ENCODE measurements around the gene CACNA2D3. TPM values are rescaled to one million over a fixed set of nuclear protein-coding genes. Genes with fewer than 3 reads are reported as not detected.

CACNA2D3 gene
- total RNA-seq, 1 donor from 2014 or later, result 3.6 TPM

DNA sequence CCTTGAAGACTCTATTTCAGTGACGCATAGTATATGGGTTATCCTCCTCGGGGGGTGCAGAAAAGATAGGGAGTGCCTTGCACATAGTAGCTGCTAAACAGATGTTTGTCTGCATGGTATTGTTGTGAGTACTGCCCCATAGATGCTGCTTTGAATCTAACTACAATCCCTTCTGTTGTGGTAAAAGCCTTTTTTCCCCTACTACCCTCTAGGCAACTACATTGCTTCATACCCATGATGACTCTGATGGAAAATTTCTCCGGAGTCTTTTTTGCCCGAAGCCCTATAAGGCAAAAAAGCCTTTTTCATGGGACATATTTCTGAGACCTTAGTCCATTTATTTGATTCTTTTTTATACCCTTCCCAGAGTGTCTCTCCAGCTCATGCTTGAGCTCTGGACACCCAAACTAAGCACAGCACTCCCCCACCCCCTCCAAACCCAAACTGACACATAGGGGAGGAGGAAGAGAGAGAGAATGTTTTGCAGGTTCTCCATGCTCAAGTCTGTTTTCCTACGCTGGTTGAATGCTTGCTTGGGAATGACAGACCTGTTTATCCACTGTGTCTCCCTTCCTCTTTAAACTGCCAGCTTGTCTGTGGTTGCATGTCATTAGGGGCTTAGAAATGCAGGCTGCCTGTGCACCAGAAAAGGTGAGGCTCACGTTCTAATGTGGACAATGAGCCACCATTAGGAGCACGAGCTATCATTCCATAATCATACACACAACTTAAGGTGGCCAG lies 752.6 kb downstream of the CACNA2D3 start:
- Histone ChIP-seq H3K27ac (no peak overlapping the region), H3K9me3 (no peaks in the 10 kb centered on the region), H3K27me3 (ENCODE audit: low read depth) (no peaks in the 10 kb centered on the region), H3K4me3 (no peak overlapping the region), H3K36me3 (no peaks in the 10 kb centered on the region), H3K4me1 (no peaks in the 10 kb centered on the region)
- no peak for DNase-seq
- ATAC-seq, result no peak
- intact Hi-C loops (cut with DNase I), result no loop called here
- TF ChIP-seq, protein P1, sequence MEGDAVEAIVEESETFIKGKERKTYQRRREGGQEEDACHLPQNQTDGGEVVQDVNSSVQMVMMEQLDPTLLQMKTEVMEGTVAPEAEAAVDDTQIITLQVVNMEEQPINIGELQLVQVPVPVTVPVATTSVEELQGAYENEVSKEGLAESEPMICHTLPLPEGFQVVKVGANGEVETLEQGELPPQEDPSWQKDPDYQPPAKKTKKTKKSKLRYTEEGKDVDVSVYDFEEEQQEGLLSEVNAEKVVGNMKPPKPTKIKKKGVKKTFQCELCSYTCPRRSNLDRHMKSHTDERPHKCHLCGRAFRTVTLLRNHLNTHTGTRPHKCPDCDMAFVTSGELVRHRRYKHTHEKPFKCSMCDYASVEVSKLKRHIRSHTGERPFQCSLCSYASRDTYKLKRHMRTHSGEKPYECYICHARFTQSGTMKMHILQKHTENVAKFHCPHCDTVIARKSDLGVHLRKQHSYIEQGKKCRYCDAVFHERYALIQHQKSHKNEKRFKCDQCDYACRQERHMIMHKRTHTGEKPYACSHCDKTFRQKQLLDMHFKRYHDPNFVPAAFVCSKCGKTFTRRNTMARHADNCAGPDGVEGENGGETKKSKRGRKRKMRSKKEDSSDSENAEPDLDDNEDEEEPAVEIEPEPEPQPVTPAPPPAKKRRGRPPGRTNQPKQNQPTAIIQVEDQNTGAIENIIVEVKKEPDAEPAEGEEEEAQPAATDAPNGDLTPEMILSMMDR (IDR thresholded peaks at IDR 0.05), result no peak

DNA sequence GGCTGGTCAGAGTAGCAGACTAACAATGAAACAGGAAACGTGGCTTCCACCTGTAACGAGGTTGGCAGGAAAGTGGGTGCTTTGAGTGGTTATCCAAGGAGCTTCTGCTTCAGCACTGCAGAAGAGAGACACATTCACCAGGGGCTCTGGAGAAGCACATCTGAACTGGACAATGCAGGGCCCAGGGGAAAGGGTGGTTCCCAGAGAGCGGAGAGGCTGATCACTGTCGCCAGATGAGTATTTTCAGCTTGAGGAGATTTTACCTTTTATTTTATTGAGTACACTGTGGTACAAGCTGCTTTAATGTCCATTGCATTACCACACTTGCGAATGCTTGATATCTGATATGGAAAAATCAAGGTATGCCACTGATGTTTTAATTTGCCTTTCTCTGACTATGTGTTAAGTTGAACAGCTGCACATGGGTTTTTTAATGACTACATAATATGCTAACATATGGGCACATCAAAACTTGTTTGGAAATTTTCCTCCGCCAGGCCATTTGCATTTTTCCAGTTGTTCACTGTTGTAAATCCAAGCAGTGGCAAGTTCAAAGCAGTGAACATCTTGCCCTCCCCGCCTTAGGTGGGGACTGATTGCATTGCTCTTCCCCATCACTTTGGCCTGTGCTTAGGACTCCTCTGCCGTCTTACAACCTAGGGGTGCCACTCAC lies 753.4 kb downstream of the CACNA2D3 start:
- Histone ChIP-seq H3K4me1 (no peaks in the 10 kb centered on the region), H3K9me3 (no peaks in the 10 kb centered on the region), H3K27me3 (ENCODE audit: low read depth) (no peaks in the 10 kb centered on the region), H3K27ac (no peak overlapping the region), H3K4me3 (no peak overlapping the region), H3K36me3 (no peaks in the 10 kb centered on the region)
- no peak for ATAC-seq
- no peak for DNase-seq
- intact Hi-C loops (cut with DNase I), result no loop called here
- TF ChIP-seq, protein P1 (IDR thresholded peaks at IDR 0.05), result no peak

DNA sequence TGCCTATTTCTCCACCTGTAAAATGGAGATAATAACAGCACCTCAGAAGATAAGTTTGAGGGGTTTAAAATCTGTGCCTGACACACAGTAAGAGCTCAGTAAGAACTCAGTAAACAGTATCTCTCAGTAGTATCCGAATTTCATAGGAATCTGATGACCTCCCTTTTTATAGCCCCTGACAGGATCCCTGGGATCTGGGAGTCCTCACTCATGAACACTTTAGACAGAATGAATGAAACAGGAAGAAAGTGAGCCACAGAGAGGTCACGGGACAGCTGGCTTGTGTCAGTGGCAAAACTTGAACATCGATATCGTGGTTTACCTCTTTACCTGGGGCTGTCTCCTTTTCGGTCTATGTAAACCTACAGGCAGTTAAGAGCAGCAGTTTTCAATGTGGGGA lies 754.3 kb downstream of the CACNA2D3 start:
- ATAC-seq (no peak), DNase-seq (no peak)
- intact Hi-C loops (cut with DNase I), result no loop called here
- TF ChIP-seq, protein P1 (IDR thresholded peaks at IDR 0.05), result no peak
- H3K9me3 ChIP-seq, result no peaks in the 10 kb centered on the region
- H3K4me3 ChIP-seq, result no peak overlapping the region
- H3K27ac ChIP-seq, result no peak overlapping the region
- no peaks in the 10 kb centered on the region for H3K4me1 ChIP-seq
- no peaks in the 10 kb centered on the region for H3K27me3 ChIP-seq (ENCODE audit: low read depth)
- H3K36me3 ChIP-seq, result no peaks in the 10 kb centered on the region

DNA sequence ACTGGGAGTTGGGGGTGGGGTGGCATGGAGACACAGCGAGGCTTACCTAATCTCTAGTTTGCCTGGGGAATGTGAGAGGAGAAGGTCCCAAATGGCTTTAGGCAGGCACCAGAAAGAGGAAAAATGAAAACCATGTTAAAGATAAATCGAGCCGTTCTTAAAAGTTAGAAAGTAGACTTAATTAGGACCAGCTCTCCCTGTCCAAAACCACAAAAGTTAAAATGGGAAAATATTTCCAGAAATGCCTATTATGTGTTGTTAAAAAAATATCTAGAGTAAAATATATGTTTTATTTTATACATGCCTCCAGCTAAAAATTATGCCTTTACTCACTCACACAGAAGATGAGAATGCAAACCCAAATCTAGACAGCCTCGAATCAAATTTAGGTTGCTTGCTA lies 755.4 kb downstream of the CACNA2D3 start:
- H3K4me1 ChIP-seq, result no peaks in the 10 kb centered on the region
- H3K36me3 ChIP-seq, result no peaks in the 10 kb centered on the region
- no peaks in the 10 kb centered on the region for H3K27me3 ChIP-seq (ENCODE audit: low read depth)
- no peaks in the 10 kb centered on the region for H3K9me3 ChIP-seq
- H3K4me3 ChIP-seq, result no peak overlapping the region
- no peak for DNase-seq
- intact Hi-C loops (cut with DNase I), result no loop called here
- TF ChIP-seq, protein P1 (IDR thresholded peaks at IDR 0.05), result no peak
- no peak overlapping the region for H3K27ac ChIP-seq
- ATAC-seq, result no peak

DNA sequence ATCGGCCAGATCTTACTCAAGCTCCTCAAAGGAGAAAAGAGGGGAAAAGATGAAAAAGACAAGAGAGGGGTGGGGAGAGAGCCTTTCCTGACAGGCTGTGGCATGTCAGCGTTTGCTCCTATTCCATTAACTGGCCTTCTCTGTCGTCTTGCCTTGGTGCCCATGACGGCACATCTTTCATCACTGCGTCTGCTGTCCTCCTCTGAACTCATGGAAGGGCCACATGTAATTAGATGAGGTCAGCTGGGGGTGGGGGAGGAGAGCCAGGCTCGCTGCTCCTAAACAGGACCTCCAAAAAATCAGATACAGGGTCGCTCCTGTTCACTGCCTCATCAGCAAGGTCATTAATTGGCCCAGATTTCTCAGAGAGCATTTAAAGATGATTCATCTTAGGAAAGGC lies 755.8 kb downstream of the CACNA2D3 start:
- no peak for ATAC-seq
- Histone ChIP-seq H3K27me3 (ENCODE audit: low read depth) (no peaks in the 10 kb centered on the region), H3K36me3 (no peaks in the 10 kb centered on the region), H3K4me1 (no peaks in the 10 kb centered on the region), H3K9me3 (no peaks in the 10 kb centered on the region), H3K4me3 (no peak overlapping the region), H3K27ac (no peak overlapping the region)
- DNase-seq, result no peak
- TF ChIP-seq, protein P1 (IDR thresholded peaks at IDR 0.05), result no peak
- intact Hi-C loops (cut with DNase I), result no loop called here
